Caco-2 (cell line): ENCODE measurements around the gene PROSER2. TPM values are rescaled to one million over a fixed set of nuclear protein-coding genes. Genes with fewer than 3 reads are reported as not detected.
A peak's percentile ranks its signal among the peaks of the same experiment; 100 is the strongest.

ENCODE experiments used
- BruUV-seq: library from RNA; stranded (reverse); fragments of 400-500 nt; replicated peaks from 2 replicates; lab custom pipeline; 2021; lab: Mats Ljungman, UMichigan
- CTCF ChIA-PET: fragments of 300-600 bp; sonication (Branson Sonifier 250); formaldehyde crosslinking; loops from one replicate; lab custom pipeline; 2022; ENCODE audit warnings: antibody characterized with exemption; lab: Charles Lee
- POLR2A ChIA-PET: fragments of 300-600 bp; sonication (Branson Sonifier 250); formaldehyde crosslinking; loops from one replicate; lab custom pipeline; 2022; ENCODE audit warnings: antibody characterized with exemption; lab: Charles Lee
- DNase-seq, 2 experiments: peaks; one replicate each; pipeline versions ENCODE4 v3.0.0 to v3.0.0-alpha.2; 2020 to 2022
- H3K27me3 ChIP-seq: replicated peaks from 2 replicates; pipeline ENCODE4 v1.6.0; 2011; ENCODE audit warnings: low read length; ENCODE audit not compliant: control insufficient read depth, insufficient read depth
- H3K36me3 ChIP-seq: 2 replicates; pipeline ENCODE4 v1.5.1; 2011; ENCODE audit warnings: low read length; ENCODE audit not compliant: control insufficient read depth, insufficient read depth
- H3K4me1 ChIP-seq: fragments of 250-450 bp; sonication (Bioruptor Pico); 2 replicates; pipeline ENCODE4 v1.5.1; 2020; ENCODE audit warnings: mild to moderate bottlenecking
- H3K4me3 ChIP-seq: 2 replicates; pipeline ENCODE4 v1.5.1; 2011; ENCODE audit warnings: low read depth, mild to moderate bottlenecking, control low read depth, low read length
- H3K9me3 ChIP-seq: fragments of 250-450 bp; sonication (Bioruptor Pico); 2 replicates; pipeline ENCODE4 v1.5.1; 2020; ENCODE audit warnings: mild to moderate bottlenecking, moderate library complexity
- H3K27ac Mint-ChIP-seq: one replicate; pipeline ENCODE4 v1.8.0; 2022; ENCODE audit warnings: mixed read lengths; ENCODE audit not compliant: unreplicated experiment
- H3K27me3 Mint-ChIP-seq: one replicate; pipeline ENCODE4 v1.8.0; 2022; ENCODE audit warnings: mixed read lengths; ENCODE audit not compliant: insufficient read depth, unreplicated experiment
- H3K36me3 Mint-ChIP-seq: one replicate; pipeline ENCODE4 v1.8.0; 2022; ENCODE audit warnings: mild to moderate bottlenecking, mixed read lengths; ENCODE audit not compliant: insufficient read depth, unreplicated experiment
- H3K4me1 Mint-ChIP-seq: one replicate; pipeline ENCODE4 v1.8.0; 2022; ENCODE audit warnings: low read depth, mixed read lengths; ENCODE audit not compliant: unreplicated experiment
- H3K4me3 Mint-ChIP-seq: one replicate; pipeline ENCODE4 v1.8.0; 2022; ENCODE audit warnings: mild to moderate bottlenecking, moderate library complexity, mixed read lengths; ENCODE audit not compliant: unreplicated experiment
- H3K9me3 Mint-ChIP-seq: one replicate; pipeline ENCODE4 v1.8.0; 2022; ENCODE audit warnings: mixed read lengths; ENCODE audit not compliant: unreplicated experiment
- CTCF ChIP-seq, 2 experiments: fragments of 200-600 bp in 1 of 2; IDR thresholded peaks; 1 replicate in 1 of 2; 2 replicates in 1 of 2; pipeline versions ENCODE4 v1.5.1 to v1.8.0; 2011 to 2022; ENCODE audit warnings: antibody characterized with exemption in 1 of 2, control low read depth in 1 of 2, inconsistent platforms in 1 of 2, low read depth in 1 of 2, low read length in 1 of 2, mild to moderate bottlenecking in 1 of 2, moderate library complexity in 1 of 2; ENCODE audit not compliant: insufficient read depth in 1 of 2, severe bottlenecking in 1 of 2, unreplicated experiment in 1 of 2
- intact Hi-C: fragments of 100-400 bp; cut with micrococcal nuclease; formaldehyde crosslinking; loops from one replicate; pipeline ENCODE4 v1.10.0; 2022; ENCODE audit not compliant: unreplicated experiment
- total RNA-seq: library from RNA; stranded (reverse); gene quantifications from 2 replicates; pipeline ENCODE4 v1.2.3, GENCODE V29; 2022

PROSER2 gene
- total RNA-seq, 1 experiment from 2014 or later = 134 TPM

GRCh38 chr10:11876805-11877590 is 53.8 kb downstream of the PROSER2 start:
- peak overlapping the region; percentile 72 for H3K4me3 Mint-ChIP-seq
- no TSS peak for BruUV-seq
- no peak for TF ChIP-seq CTCF (IDR thresholded peaks at IDR 0.05; ENCODE audit: insufficient read depth in 1 of 2, low read depth in 1 of 2, low read length in 1 of 2, severe bottlenecking in 1 of 2, unreplicated experiment in 1 of 2)
- peaks cover 63% of the 10 kb centered on the region for H3K4me1 Mint-ChIP-seq
- H3K27me3 Mint-ChIP-seq = no peaks in the 10 kb centered on the region
- Histone ChIP-seq H3K4me1 (peaks cover 66% of the 10 kb centered on the region), H3K9me3 (no peaks in the 10 kb centered on the region), H3K4me3 (no peak overlapping the region), H3K36me3 (no peaks in the 10 kb centered on the region; the same call in 1 of the 2 replicates), H3K27me3 (no peaks in the 10 kb centered on the region)
- CTCF ChIA-PET = interaction anchor here (1.1 kb wide), 1 partner anchor 9 kb away, joined by 3 read pairs; no protein-coding TSS in a partner anchor
- H3K27ac Mint-ChIP-seq = peak overlapping the region; percentile 97
- peaks cover 77% of the 10 kb centered on the region for H3K36me3 Mint-ChIP-seq
- POLR2A ChIA-PET = interaction anchor here (1.4 to 3.0 kb wide), 4 partner anchors 9 to 166 kb away, joined by 9 to 39 read pairs (median 12); partner anchors contain the start of gene UPF2
- peak in 1 of 2 experiments; percentile 66 for DNase-seq
- no peaks in the 10 kb centered on the region for H3K9me3 Mint-ChIP-seq
- intact Hi-C loops = no loop called here

- peaks cover 71% of the 10 kb centered on the region for H3K36me3 Mint-ChIP-seq
- TF ChIP-seq CTCF (IDR thresholded peaks at IDR 0.05; ENCODE audit: insufficient read depth in 1 of 2, low read depth in 1 of 2, low read length in 1 of 2, severe bottlenecking in 1 of 2, unreplicated experiment in 1 of 2) = no peak
- intact Hi-C loops = no loop called here
- peaks cover 68% of the 10 kb centered on the region for H3K4me1 Mint-ChIP-seq
- no peaks in the 10 kb centered on the region for H3K27me3 Mint-ChIP-seq
- POLR2A ChIA-PET = no interaction called here
- DNase-seq = no peak
- CTCF ChIA-PET = no interaction called here
- Histone ChIP-seq H3K4me3 (no peak overlapping the region), H3K9me3 (no peaks in the 10 kb centered on the region), H3K27me3 (no peaks in the 10 kb centered on the region), H3K4me1 (peaks cover 71% of the 10 kb centered on the region), H3K36me3 (no peaks in the 10 kb centered on the region; the same call in 1 of the 2 replicates)
- H3K4me3 Mint-ChIP-seq = no peak overlapping the region
- BruUV-seq = no TSS peak
- peak overlapping the region; percentile 97 for H3K27ac Mint-ChIP-seq
- H3K9me3 Mint-ChIP-seq = no peaks in the 10 kb centered on the region
These were observed 54.4 kb downstream of the PROSER2 start for GRCh38 chr10:11877591-11877905.

- peaks cover 59% of the 10 kb centered on the region for H3K4me1 Mint-ChIP-seq
- BruUV-seq = no TSS peak
- peak overlapping the region; percentile 97 for H3K27ac Mint-ChIP-seq
These were observed 55.6 kb downstream of the PROSER2 start for GRCh38 chr10:11878776-11879175.

More at GRCh38 chr10:11878776-11879175, 55.6 kb downstream of the PROSER2 start:
- ChIA-PET CTCF (interaction anchor here (0.7 kb wide), 2 partner anchors 23 to 161 kb away, joined by 3 read pairs; no protein-coding TSS in a partner anchor), POLR2A (no interaction called here)
- no peaks in the 10 kb centered on the region for H3K9me3 ChIP-seq
- Mint-ChIP-seq H3K4me3 (no peak overlapping the region), H3K9me3 (no peaks in the 10 kb centered on the region), H3K36me3 (peaks cover 59% of the 10 kb centered on the region), H3K27me3 (no peaks in the 10 kb centered on the region)
- intact Hi-C loops = no loop called here
- H3K4me1 ChIP-seq = peaks cover 64% of the 10 kb centered on the region
- DNase-seq = no peak
- no peaks in the 10 kb centered on the region for H3K36me3 ChIP-seq
- no peak overlapping the region for H3K4me3 ChIP-seq
- H3K27me3 ChIP-seq = no peaks in the 10 kb centered on the region
- no peak for TF ChIP-seq CTCF (IDR thresholded peaks at IDR 0.05; ENCODE audit: insufficient read depth in 1 of 2, low read depth in 1 of 2, low read length in 1 of 2, severe bottlenecking in 1 of 2, unreplicated experiment in 1 of 2)
